WTC11 (cell line): Measurements from ENCODE around the gene DNAJB11.

Experiments used
- ESRRA ChIP-seq: sonication (generic); formaldehyde crosslinking; IDR thresholded peaks from 2 replicates; pipeline ENCODE4 v1.8.1; 2022; ENCODE audit warnings: mild to moderate bottlenecking, missing genetic modification reagents, borderline replicate concordance
- PRDM15 ChIP-seq: sonication (generic); formaldehyde crosslinking; IDR thresholded peaks from 2 replicates; pipeline ENCODE4 v1.8.0; 2022; ENCODE audit warnings: missing genetic modification reagents
- TF ChIP-seq, protein P1 (sequence below): sonication (generic); formaldehyde crosslinking; conservative IDR thresholded peaks from 2 replicates; pipeline ENCODE4 v1.8.1; 2022; ENCODE audit warnings: mild to moderate bottlenecking, missing genetic modification reagents

- TF ChIP-seq ESRRA (CRISPR knock-in tag) (no peak), PRDM15 (CRISPR knock-in tag) (no peak)
- TF ChIP-seq, protein P1, sequence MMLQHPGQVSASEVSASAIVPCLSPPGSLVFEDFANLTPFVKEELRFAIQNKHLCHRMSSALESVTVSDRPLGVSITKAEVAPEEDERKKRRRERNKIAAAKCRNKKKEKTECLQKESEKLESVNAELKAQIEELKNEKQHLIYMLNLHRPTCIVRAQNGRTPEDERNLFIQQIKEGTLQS (CRISPR knock-in tag), result no peak
Measured at GRCh38 chr3:186571644-186572013, 1.1 kb downstream of the DNAJB11 start.
